Coronary artery (tissue), 2 donors: ENCODE results near the gene PNKD.

Experiments
- DNase-seq: peaks from one replicate; pipeline ENCODE4 v3.0.0-alpha.2; 2017; ENCODE audit warnings: low spot score
- H3K27ac ChIP-seq, 2 donors: fragments of 200-600 bp; sonication (generic); one replicate each; pipeline ENCODE4 v1.5.1; 2016 to 2019
- H3K4me3 ChIP-seq: fragments of 200-600 bp; sonication (generic); 2 replicates; pipeline ENCODE4 v1.5.1; 2016; ENCODE audit warnings: mild to moderate bottlenecking, moderate library complexity
- CTCF ChIP-seq: fragments of 200-600 bp; sonication (generic); IDR thresholded peaks from one replicate; pipeline ENCODE4 v1.5.1; 2019; ENCODE audit warnings: antibody characterized with exemption

Gene PNKD

GRCh38 chr2:218383892-218384519, 113.7 kb downstream of the PNKD start:
- TF ChIP-seq CTCF = no peak
- peak overlapping the region in 1 of 2 donors; percentile 25 for H3K27ac ChIP-seq
- H3K4me3 ChIP-seq = peak overlapping the region; percentile 55
- no peak for DNase-seq

DNA sequence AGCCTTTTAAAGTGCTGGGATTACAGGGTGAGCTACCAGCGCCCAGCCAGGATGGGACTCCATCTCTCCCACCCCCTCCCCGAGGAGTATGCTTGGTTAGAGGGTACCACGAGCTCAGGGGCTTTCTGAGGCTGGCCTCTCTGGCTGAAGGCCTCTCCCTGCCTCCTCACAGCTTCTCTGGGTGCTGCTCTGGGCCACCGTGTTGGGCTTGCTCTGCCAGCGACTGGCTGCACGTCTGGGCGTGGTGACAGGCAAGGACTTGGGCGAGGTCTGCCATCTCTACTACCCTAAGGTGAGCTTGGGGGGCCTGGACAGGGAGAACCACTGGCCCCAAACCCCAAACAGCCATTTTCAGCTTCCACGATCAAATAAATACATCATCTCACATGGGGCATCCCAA, 114.7 kb downstream of the PNKD start:
- no peak for DNase-seq
- Histone ChIP-seq H3K27ac (no peak overlapping the region), H3K4me3 (no peak overlapping the region)
- TF ChIP-seq CTCF = no peak

DNA sequence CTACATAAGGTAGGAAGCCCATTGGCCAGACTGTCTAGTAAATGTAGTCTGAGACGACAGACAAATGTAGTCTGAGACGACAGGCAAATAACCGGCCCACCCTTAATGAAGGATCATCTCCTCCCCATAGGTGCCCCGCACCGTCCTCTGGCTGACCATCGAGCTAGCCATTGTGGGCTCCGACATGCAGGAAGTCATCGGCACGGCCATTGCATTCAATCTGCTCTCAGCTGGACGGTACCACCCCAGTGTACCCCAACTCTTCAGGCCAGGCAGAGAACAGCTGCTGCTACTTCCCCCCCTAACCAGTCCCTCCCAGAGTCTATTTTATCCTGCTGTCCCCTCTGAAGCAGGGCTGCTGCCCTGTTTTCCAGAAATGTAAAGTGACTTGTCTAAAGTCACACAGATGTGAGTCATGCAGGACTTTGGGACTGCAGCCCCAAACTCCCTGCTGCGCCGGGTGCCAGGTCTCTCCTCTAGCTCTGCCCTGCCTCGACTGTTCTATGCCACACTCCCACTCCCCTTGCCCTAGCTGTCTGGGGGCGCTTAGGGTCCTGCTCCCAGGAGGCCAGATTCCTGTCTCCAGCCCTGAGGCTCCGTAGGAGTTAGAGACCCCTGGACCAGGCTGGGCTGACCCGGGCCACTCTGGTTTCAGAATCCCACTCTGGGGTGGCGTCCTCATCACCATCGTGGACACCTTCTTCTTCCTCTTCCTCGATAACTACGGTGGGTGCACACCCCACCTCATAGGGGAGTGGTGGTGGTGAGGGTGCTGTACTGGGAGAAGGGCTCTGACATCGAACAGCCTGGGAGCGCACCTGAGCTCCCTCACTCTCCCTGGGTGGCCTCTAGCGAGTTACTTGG, 116.4 kb downstream of the PNKD start:
- H3K27ac ChIP-seq = no peak overlapping the region
- no peak for TF ChIP-seq CTCF
- H3K4me3 ChIP-seq = peak overlapping the region; percentile 66
- DNase-seq = peak; percentile 73

DNA sequence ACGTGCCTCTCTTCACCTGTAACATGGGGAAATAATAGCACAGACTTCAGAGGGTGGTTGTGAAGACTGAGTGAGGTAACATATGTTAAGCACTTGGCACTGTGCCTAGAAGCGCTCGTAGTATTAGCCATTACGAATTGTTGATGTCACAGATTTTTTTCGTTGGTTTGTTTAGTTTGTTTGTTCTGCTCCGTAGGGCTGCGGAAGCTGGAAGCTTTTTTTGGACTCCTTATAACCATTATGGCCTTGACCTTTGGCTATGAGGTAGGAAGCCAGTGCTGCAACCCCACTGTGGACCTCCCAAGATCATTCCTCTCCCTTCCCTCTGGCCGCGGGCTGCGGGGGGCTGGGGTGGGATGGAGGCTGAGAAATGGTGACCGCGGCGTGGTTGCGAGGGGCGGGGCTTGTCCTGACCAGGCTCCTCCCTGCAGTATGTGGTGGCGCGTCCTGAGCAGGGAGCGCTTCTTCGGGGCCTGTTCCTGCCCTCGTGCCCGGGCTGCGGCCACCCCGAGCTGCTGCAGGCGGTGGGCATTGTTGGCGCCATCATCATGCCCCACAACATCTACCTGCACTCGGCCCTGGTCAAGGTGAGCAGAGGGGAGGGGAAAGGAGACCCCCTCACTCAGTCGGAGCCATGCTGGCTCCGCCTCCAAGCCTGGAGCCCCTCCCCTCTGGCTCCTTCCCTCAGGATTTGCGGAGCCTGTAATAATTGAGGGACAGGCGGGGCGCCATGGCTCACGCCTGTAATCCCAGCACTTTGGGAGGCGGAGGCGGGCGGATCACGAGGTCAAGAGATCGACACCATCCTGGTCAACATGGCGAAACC, 117.3 kb downstream of the PNKD start:
- DNase-seq = peak; percentile 74
- peak overlapping the region; percentile 66 for H3K4me3 ChIP-seq
- peak overlapping the region in 1 of 2 donors; percentile 30 for H3K27ac ChIP-seq
- TF ChIP-seq CTCF = no peak

- Histone ChIP-seq H3K4me3 (no peak overlapping the region), H3K27ac (no peak overlapping the region)
- DNase-seq = no peak
- no peak for TF ChIP-seq CTCF
Observed at GRCh38 chr2:218389333-218390150, 119.2 kb downstream of the PNKD start.

DNA sequence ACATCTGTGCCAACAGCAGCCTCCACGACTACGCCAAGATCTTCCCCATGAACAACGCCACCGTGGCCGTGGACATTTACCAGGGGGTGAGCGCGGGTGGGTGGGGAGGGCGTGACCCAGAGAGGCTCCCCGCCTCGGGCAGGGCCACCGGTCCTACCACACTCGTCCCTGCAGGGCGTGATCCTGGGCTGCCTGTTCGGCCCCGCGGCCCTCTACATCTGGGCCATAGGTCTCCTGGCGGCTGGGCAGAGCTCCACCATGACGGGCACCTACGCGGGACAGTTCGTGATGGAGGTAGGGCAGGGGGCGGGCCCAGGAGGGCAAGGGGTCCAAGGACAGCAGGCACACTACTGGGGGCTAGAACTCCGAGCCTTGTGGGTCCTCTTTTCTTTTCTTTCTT, 120.9 kb downstream of the PNKD start:
- H3K4me3 ChIP-seq = no peak overlapping the region
- DNase-seq = no peak
- H3K27ac ChIP-seq = no peak overlapping the region
- TF ChIP-seq CTCF = no peak
